ENCODE data around the gene CPN2. TPM values are rescaled to one million over a fixed set of nuclear protein-coding genes. Genes with fewer than 3 reads are reported as not detected.

Gene CPN2
- total and polyA plus RNA-seq, 2 of the 13 experiments (the other 11 are each of a cell fraction or from before 2014, with no cell fraction given) = 26.7 to 27.7 TPM

DNA sequence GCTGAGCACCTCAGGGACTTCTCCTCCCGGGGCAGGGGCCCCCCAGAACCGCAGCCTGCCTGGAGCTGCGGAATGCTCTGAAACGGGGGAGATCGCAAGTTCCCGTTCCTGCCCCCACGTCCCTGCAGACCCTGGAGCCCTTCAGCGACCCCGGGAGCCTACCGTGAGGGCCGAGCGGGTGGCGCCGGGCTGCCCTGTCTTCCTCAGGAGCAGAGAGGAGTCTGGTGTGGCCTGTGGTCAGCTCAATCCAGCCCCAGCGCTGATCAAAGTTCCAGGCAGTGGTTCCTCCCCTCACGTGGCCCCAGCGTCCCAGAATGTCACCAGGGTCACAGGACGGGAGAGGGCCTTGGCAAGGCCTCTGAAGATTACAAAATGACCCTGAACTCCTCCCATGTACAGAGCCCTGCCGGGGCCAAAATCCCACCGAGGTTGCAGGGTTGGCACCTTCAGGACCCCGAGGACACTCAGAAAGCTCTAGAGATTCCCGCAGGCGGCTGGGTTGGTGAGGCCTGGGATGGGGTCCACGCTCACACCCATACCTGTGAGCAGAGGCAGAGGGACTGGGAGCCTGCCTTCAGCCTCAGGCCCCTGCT is at the start of gene CPN2 (continued):
- TF ChIP-seq ZNF138 (CRISPR knock-in tag; IDR thresholded peaks at IDR 0.05; ENCODE audit: low read depth) = 0 out of 2 replicates have a peak, but pooled peaks have one; percentile 39
- TF ChIP-seq, protein P1, sequence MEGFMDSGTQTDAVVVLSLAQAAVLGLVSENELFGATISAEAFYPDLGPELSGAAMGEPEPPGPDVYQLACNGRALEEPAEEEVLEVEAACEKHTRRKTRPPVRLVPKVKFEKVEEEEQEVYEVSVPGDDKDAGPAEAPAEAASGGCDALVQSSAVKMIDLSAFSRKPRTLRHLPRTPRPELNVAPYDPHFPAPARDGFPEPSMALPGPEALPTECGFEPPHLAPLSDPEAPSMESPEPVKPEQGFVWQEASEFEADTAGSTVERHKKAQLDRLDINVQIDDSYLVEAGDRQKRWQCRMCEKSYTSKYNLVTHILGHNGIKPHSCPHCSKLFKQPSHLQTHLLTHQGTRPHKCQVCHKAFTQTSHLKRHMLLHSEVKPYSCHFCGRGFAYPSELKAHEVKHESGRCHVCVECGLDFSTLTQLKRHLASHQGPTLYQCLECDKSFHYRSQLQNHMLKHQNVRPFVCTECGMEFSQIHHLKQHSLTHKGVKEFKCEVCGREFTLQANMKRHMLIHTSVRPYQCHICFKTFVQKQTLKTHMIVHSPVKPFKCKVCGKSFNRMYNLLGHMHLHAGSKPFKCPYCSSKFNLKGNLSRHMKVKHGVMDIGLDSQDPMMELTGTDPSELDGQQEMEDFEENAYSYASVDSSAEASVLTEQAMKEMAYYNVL (CRISPR knock-in tag; IDR thresholded peaks at IDR 0.05; ENCODE audit: borderline replicate concordance) = no peak
- TF ChIP-seq ZNF121 (CRISPR knock-in tag; IDR thresholded peaks at IDR 0.05) = peak; percentile 56; the same call in 1 of the 2 replicates
- peak; percentile 84 for TF ChIP-seq MYC (CRISPR knock-in tag; IDR thresholded peaks at IDR 0.05; ENCODE audit: borderline replicate concordance)
- peak; percentile 18; the same call in 1 of the 2 replicates for TF ChIP-seq ZNF143 (CRISPR knock-in tag; IDR thresholded peaks at IDR 0.05)
- TF ChIP-seq CCAR2 (optimal IDR thresholded peaks at IDR 0.05; ENCODE audit: low read depth, low read length) = no peak
- peak; percentile 84 for TF ChIP-seq HOXA3 (CRISPR knock-in tag; IDR thresholded peaks at IDR 0.05)
- TF ChIP-seq RARG (CRISPR knock-in tag; IDR thresholded peaks at IDR 0.05; ENCODE audit: low read depth) = no peak
- peak; percentile 63; the same call in 1 of the 2 replicates for TF ChIP-seq FOXJ3 (CRISPR knock-in tag; IDR thresholded peaks at IDR 0.05; ENCODE audit: borderline replicate concordance)
- no peak for TF ChIP-seq PHF20 (CRISPR knock-in tag; IDR thresholded peaks at IDR 0.05)
- TF ChIP-seq, protein P2, sequence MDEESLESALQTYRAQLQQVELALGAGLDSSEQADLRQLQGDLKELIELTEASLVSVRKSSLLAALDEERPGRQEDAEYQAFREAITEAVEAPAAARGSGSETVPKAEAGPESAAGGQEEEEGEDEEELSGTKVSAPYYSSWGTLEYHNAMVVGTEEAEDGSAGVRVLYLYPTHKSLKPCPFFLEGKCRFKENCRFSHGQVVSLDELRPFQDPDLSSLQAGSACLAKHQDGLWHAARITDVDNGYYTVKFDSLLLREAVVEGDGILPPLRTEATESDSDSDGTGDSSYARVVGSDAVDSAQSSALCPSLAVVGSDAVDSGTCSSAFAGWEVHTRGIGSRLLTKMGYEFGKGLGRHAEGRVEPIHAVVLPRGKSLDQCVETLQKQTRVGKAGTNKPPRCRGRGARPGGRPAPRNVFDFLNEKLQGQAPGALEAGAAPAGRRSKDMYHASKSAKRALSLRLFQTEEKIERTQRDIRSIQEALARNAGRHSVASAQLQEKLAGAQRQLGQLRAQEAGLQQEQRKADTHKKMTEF (CRISPR knock-in tag; IDR thresholded peaks at IDR 0.05) = peak; percentile 62; the same call in 1 of the 2 replicates
- TF ChIP-seq, protein P3, sequence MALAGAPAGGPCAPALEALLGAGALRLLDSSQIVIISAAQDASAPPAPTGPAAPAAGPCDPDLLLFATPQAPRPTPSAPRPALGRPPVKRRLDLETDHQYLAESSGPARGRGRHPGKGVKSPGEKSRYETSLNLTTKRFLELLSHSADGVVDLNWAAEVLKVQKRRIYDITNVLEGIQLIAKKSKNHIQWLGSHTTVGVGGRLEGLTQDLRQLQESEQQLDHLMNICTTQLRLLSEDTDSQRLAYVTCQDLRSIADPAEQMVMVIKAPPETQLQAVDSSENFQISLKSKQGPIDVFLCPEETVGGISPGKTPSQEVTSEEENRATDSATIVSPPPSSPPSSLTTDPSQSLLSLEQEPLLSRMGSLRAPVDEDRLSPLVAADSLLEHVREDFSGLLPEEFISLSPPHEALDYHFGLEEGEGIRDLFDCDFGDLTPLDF (CRISPR knock-in tag; IDR thresholded peaks at IDR 0.05) = 0 out of 2 replicates have a peak, but pooled peaks have one; percentile 26
- TF ChIP-seq KLF9 (CRISPR knock-in tag; IDR thresholded peaks at IDR 0.05; ENCODE audit: low read depth) = no peak
- TF ChIP-seq, protein P4, sequence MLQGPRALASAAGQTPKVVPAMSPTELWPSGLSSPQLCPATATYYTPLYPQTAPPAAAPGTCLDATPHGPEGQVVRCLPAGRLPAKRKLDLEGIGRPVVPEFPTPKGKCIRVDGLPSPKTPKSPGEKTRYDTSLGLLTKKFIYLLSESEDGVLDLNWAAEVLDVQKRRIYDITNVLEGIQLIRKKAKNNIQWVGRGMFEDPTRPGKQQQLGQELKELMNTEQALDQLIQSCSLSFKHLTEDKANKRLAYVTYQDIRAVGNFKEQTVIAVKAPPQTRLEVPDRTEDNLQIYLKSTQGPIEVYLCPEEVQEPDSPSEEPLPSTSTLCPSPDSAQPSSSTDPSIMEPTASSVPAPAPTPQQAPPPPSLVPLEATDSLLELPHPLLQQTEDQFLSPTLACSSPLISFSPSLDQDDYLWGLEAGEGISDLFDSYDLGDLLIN (CRISPR knock-in tag; IDR thresholded peaks at IDR 0.05; ENCODE audit: borderline replicate concordance) = no peak
- TF ChIP-seq RBM22 (optimal IDR thresholded peaks at IDR 0.05; ENCODE audit: low read length) = no peak
- TF ChIP-seq ZSCAN29 (CRISPR knock-in tag; conservative IDR thresholded peaks at IDR 0.05) = no peak; the same call in 1 of the 2 replicates
- TF ChIP-seq CENPX (CRISPR knock-in tag; IDR thresholded peaks at IDR 0.05) = no peak
- no peak for TF ChIP-seq ZNF713 (CRISPR knock-in tag; IDR thresholded peaks at IDR 0.05)
- TF ChIP-seq, protein P5, sequence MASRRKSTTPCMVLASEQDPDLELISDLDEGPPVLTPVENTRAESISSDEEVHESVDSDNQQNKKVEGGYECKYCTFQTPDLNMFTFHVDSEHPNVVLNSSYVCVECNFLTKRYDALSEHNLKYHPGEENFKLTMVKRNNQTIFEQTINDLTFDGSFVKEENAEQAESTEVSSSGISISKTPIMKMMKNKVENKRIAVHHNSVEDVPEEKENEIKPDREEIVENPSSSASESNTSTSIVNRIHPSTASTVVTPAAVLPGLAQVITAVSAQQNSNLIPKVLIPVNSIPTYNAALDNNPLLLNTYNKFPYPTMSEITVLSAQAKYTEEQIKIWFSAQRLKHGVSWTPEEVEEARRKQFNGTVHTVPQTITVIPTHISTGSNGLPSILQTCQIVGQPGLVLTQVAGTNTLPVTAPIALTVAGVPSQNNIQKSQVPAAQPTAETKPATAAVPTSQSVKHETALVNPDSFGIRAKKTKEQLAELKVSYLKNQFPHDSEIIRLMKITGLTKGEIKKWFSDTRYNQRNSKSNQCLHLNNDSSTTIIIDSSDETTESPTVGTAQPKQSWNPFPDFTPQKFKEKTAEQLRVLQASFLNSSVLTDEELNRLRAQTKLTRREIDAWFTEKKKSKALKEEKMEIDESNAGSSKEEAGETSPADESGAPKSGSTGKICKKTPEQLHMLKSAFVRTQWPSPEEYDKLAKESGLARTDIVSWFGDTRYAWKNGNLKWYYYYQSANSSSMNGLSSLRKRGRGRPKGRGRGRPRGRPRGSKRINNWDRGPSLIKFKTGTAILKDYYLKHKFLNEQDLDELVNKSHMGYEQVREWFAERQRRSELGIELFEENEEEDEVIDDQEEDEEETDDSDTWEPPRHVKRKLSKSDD (CRISPR knock-in tag; IDR thresholded peaks at IDR 0.05; ENCODE audit: low read depth) = peak; percentile 62; the same call in 1 of the 2 replicates
- TF ChIP-seq ZNF616 (CRISPR knock-in tag; IDR thresholded peaks at IDR 0.05; ENCODE audit: low read depth) = no peak
- TF ChIP-seq, protein P6, sequence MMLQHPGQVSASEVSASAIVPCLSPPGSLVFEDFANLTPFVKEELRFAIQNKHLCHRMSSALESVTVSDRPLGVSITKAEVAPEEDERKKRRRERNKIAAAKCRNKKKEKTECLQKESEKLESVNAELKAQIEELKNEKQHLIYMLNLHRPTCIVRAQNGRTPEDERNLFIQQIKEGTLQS (CRISPR knock-in tag; IDR thresholded peaks at IDR 0.05) = no peak
